Measurements from ENCODE around the gene TIE1. TPM values are rescaled to one million over a fixed set of nuclear protein-coding genes. Genes with fewer than 3 reads are reported as not detected.

Gene TIE1
- total RNA-seq, 1 experiment from 2014 or later, result 1.2 TPM

DNA sequence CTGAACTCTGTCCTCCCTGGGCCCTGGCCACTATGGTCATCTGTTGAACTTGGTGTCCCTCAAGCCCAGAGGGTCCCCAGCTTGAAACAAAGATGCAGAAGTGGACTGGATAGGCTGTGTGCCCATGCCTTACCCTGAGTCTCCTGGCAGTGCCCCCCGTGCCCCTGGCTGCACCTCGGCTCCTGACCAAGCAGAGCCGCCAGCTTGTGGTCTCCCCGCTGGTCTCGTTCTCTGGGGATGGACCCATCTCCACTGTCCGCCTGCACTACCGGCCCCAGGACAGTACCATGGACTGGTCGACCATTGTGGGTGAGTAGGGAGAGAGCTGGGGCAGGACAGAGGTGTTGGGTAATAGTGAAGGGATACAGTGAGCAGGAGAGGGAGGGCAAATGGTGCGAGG, 10.7 kb downstream of the TIE1 start:
- Histone ChIP-seq H2BK12ac (ENCODE audit: insufficient read length, low read depth, low read length) (no peak overlapping the region), H2BK120ac (ENCODE audit: low read depth, low read length, poor library complexity, severe bottlenecking) (no peak overlapping the region), H3K4me2 (ENCODE audit: insufficient read depth, insufficient read length, low read length) (no peak overlapping the region), H4K20me1 (ENCODE audit: control insufficient read depth, insufficient read depth, insufficient read length) (no peaks in the 10 kb centered on the region), H3K18ac (ENCODE audit: insufficient read length, low read depth, low read length) (no peak overlapping the region), H4K91ac (ENCODE audit: insufficient read length, low read depth, low read length) (no peak overlapping the region), H3K4me1 (ENCODE audit: insufficient read depth, low read length) (no peaks in the 10 kb centered on the region), H2AK5ac (ENCODE audit: insufficient read length, low read length) (no peak overlapping the region), H3K4ac (ENCODE audit: low read depth, low read length) (no peak overlapping the region), H2BK20ac (ENCODE audit: low read depth, low read length, poor library complexity, severe bottlenecking) (no peak overlapping the region), H3T11ph (ENCODE audit: low read length) (no peak overlapping the region), H4K8ac (replicated peaks; ENCODE audit: insufficient read length, low read depth, low read length) (no peak overlapping the region), H3K23ac (ENCODE audit: insufficient read length, low read depth, low read length) (no peak overlapping the region), H2BK5ac (ENCODE audit: insufficient read length, low read length) (no peak overlapping the region), H2BK15ac (ENCODE audit: low read depth, low read length) (no peak overlapping the region), H3K27ac (ENCODE audit: insufficient read length, low read depth, low read length) (no peak overlapping the region), H3K9me3 (ENCODE audit: control insufficient read depth, low read depth, low read length) (no peaks in the 10 kb centered on the region), H4K5ac (ENCODE audit: insufficient read length, low read depth, low read length) (no peak overlapping the region), H3K23me2 (ENCODE audit: insufficient read length, low read depth, low read length, poor library complexity, severe bottlenecking) (no peaks in the 10 kb centered on the region), H3K9ac (ENCODE audit: extremely low read depth, insufficient read length, low read length) (no peak overlapping the region), H3K56ac (ENCODE audit: insufficient read length, low read depth, low read length) (no peak overlapping the region), H3K27me3 (ENCODE audit: insufficient read depth, low read length) (no peaks in the 10 kb centered on the region), H3K79me2 (ENCODE audit: insufficient read depth, low read length) (no peaks in the 10 kb centered on the region), H3K14ac (ENCODE audit: insufficient read depth, low read length) (no peak overlapping the region), H2AFZ (ENCODE audit: low read length) (no peak overlapping the region), H3K79me1 (ENCODE audit: insufficient read depth, low read depth, low read length, poor library complexity, severe bottlenecking) (no peaks in the 10 kb centered on the region)
- H3K4me1 Mint-ChIP-seq, result no peaks in the 10 kb centered on the region
- TF ChIP-seq CTCF (conservative IDR thresholded peaks at IDR 0.05), result no peak
- DNase-seq, result no peak
- H3K27ac Mint-ChIP-seq, result peak overlapping the region in 1 of 3 experiments; percentile 89; a peak in 1 of 7 replicates
- WGBS (ENCODE audit: extremely low coverage, insufficient read length, low lambda C conversion rate), result no CpG with 5 or more reads among the region's 9 CpGs
- no peak overlapping the region for H3K4me3 Mint-ChIP-seq
- H3K27me3 Mint-ChIP-seq (ENCODE audit: low read depth), result peaks cover 12% of the 10 kb centered on the region
- H3K36me3 Mint-ChIP-seq (ENCODE audit: insufficient read depth in 1 of 3, low read depth in 3 of 3), result no peaks in the 10 kb centered on the region; a peak in 1 of 7 replicates
- no peaks in the 10 kb centered on the region for H3K9me3 Mint-ChIP-seq
